DMS153 treated with DMSO at 0.1 percent for 48 hours (cell line): Measurements from ENCODE around the gene DAP.
A peak's percentile ranks its signal among the peaks of the same experiment; 100 is the strongest.
"Not testable (repeated sequence)": the region's sequence is repeated elsewhere in the genome, so short reads cannot be mapped to it uniquely, and the experiment has no call there.

ENCODE experiments used
- DNase-seq: peaks from one replicate; lab custom pipeline; 2025; ENCODE audit not compliant: unreplicated experiment; lab: John Stamatoyannopoulos, UW

DAP gene

GRCh38 chr5:10761185-10761932 lies at the start of gene DAP:
Gene DAP (minus strand): TSS chr5:10761234. CDS start chr5:10761068, 166 bp downstream.
- DNase-seq = peak; percentile 76

- no peak for DNase-seq
Measured at GRCh38 chr5:10808347-10809226, 47.6 kb upstream of the DAP start.

GRCh38 chr5:10801931-10802666 lies 41.1 kb upstream of the DAP start:
- DNase-seq = no peak

GRCh38 chr5:10800852-10801251 lies 39.8 kb upstream of the DAP start:
- DNase-seq = no peak

GRCh38 chr5:10797261-10797660 lies 36.2 kb upstream of the DAP start:
- no peak for DNase-seq

- no peak for DNase-seq
Measured at GRCh38 chr5:10793785-10794184, 32.8 kb upstream of the DAP start.

GRCh38 chr5:10792336-10792735 lies 31.3 kb upstream of the DAP start:
- DNase-seq = no peak

- DNase-seq = no peak
Measured at GRCh38 chr5:10789726-10790125, 28.7 kb upstream of the DAP start.

GRCh38 chr5:10789021-10789420 lies 28.0 kb upstream of the DAP start:
- no peak for DNase-seq

- DNase-seq = no peak
Measured at GRCh38 chr5:10788358-10788757, 27.3 kb upstream of the DAP start.

- DNase-seq = no peak
Measured at GRCh38 chr5:10786835-10787234, 25.8 kb upstream of the DAP start.

- DNase-seq = not testable (repeated sequence)
Measured at GRCh38 chr5:10780208-10780607, 19.2 kb upstream of the DAP start.

- no peak for DNase-seq
Measured at GRCh38 chr5:10779592-10779991, 18.6 kb upstream of the DAP start.

- no peak for DNase-seq
Measured at GRCh38 chr5:10778179-10778910, 17.3 kb upstream of the DAP start.

GRCh38 chr5:10775646-10776045 lies 14.6 kb upstream of the DAP start:
- DNase-seq = no peak

GRCh38 chr5:10772901-10773585 lies 12.0 kb upstream of the DAP start:
- DNase-seq = no peak

GRCh38 chr5:10768328-10768899 lies 7.4 kb upstream of the DAP start:
- DNase-seq = no peak

- DNase-seq = no peak
Measured at GRCh38 chr5:10762776-10763500, 1.9 kb upstream of the DAP start.
